Stimulated activated CD8-positive, alpha-beta memory T cell treated with anti-CD3 and anti-CD28 coated beads, Interleukin-7, amount 100 ng/mL, for 4 hours (primary cell): ENCODE data around the gene DHRS1.
"Not testable (repeated sequence)": the region's sequence is repeated elsewhere in the genome, so short reads cannot be mapped to it uniquely, and the experiment has no call there.

Experiments
- DNase-seq, 2 donors: peaks; one replicate each; pipeline ENCODE4 v3.0.0-alpha.2; 2020; ENCODE audit warnings: low read depth in 2 of 2

DHRS1 gene

DNA sequence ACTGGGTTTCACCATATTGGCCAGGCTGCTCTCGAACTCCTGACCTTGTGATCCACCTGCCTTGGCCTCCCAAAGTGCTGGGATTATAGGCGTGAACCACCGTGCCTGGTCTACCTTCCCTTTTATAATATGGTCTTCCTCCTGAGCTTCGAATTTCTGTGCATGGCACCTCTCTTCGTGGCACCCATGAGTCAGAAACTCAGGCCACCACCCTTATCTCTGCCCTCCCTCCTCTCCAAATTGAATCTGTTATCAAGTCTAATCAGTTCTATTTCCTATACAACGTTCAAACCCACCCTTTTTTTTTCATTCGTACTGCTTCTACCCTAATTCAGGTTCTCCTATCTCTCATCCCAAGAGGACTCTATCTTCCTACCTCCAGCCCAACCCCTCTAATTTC, 52.2 kb downstream of the DHRS1 start:
- DNase-seq = no peak

- DNase-seq = no peak
These were observed 52.8 kb downstream of the DHRS1 start for GRCh38 chr14:24246765-24247212.

GRCh38 chr14:24245350-24245749, 54.2 kb downstream of the DHRS1 start:
- DNase-seq = not testable (repeated sequence)

- no peak for DNase-seq
These were observed 56.2 kb downstream of the DHRS1 start for GRCh38 chr14:24243336-24243836.

DNA sequence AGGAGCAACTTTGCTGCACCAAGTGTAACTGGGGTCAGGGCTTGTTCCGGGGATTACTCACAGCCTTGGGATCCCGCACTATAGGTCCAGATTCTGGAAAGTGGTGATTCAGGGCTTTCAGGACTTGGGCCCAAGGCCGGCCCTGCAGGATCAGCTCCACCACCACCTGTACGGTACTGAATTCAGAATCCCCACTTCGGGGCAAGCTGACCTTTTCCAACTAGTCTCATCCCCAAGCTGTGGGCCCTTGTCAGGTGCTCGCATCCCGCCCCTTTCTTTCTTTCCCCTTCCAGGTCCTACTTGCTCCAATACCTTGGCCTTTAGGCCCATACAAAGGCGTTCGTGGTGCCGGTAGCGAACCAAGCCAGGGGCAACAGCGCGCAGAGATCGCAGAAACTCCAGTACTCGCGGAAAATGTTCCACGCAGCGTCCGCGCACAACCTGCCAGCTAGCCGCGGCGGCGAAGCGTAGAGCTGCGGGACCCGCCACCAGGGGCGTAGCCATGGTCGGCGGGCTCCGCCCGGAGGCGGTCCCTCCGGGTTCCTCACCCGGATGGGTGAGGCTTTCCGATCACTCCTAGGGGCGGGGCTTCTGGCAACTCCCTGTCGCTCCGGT, 57.6 kb downstream of the DHRS1 start:
- DNase-seq = peak; percentile 87 to 90
